ENCODE data around the gene CDC42SE2.
A peak's percentile ranks its signal among the peaks of the same experiment; 100 is the strongest.

CDC42SE2 gene

DNA sequence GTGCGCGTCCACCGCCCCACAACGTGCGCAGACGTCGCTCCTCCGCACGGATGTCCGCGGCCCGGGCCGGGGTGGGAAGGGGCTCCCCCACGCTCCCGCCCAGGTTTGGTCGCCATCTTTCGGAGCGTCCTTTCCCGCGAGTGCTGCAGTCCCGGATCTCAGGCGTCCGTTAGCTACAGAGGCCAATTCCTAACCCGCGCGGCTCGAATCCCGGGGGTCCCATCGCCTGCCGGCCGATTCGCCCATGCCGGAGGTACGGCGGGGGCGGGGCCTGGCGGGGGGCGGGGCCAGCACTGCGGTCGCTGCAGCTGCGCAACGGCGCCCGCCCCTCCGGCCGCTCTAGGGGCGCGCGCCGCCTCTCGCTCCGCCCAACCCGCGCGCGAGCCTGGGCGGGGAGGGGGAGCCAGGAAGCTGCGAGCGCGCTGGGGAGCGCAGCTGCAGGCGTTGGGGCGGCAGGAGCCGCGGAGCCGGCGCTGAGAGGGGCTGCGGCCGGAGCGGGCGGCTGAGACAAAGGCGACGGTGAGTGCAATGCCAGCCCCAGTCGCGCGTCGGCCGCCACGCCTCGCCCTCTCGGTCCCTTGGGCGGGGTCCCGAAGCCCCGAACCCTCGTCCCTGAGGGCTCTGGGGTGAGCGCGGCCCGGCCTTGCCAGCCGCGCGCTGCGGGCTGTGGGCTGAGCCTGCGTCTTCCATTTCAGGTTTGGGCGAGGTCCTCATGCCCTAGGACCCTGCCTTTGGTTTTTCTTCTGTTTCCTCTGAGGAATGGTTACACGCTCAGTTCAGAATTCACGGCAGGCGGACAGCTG, at the start of gene CDC42SE2:
Gene CDC42SE2 (plus strand): TSS at position 406 of the 803 bp plus-strand sequence. CDS start 95,441 bp downstream, outside the sequence.
- peak; percentile 79 for DNase-seq

GRCh38 chr5:131214609-131215227, 49.1 kb upstream of the CDC42SE2 start:
- DNase-seq, result no peak

DNA sequence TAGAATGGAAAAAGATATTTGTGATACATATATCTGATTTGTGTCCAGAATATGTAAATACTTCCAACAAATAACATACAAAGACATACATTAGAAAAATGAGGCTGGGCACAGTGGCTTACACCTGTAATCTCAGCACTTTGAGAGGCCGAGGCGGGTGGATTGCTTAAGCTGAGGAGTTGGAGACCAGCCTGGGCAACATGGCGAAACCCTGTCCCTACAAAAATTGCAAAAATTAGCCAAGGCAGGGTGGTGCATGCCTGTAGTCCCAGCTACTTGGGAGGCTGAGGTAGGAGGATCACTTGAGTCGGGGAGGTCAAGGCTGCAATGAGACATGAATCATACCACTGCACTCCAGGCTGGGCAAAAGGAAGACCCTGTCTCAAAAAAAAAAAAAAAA, 46.1 kb upstream of the CDC42SE2 start:
- no peak for DNase-seq

GRCh38 chr5:131218392-131218791, 45.5 kb upstream of the CDC42SE2 start:
- no peak for DNase-seq

GRCh38 chr5:131220566-131220965, 43.3 kb upstream of the CDC42SE2 start:
- DNase-seq, result no peak

DNA sequence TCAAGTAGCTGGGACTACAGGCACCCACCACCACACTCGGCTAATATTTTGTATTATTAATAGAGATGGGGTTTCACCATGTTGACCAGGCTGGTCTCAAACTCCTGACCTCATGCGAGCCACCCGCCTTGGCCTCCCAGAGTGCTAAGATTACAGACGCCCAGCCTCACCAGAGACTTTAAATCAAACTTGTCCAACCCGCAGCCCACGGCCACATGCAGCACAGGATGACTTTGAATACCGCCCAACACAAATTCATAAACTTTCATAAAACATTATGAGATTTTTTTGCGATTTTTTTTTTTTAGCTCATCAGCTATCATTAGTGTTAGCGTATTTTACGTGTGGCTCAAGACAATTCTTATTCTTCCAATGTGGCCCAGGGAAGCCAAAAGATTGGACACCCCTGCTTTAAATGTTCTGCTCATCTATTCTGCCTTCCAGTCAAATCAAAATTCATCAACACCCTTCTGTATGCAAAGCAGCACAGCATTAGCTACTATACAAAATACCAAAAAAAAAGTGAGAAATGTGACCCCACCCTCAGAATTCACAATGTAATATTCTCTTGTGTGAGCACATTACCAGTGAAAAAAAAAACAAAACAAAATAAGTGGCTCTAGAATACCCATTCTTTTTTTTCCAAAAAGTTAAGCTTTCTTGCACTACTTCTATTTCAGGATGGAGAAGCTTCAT, 42.7 kb upstream of the CDC42SE2 start:
- no peak for DNase-seq

- no peak for DNase-seq
Observed at GRCh38 chr5:131221888-131222287, 42.0 kb upstream of the CDC42SE2 start.

DNA sequence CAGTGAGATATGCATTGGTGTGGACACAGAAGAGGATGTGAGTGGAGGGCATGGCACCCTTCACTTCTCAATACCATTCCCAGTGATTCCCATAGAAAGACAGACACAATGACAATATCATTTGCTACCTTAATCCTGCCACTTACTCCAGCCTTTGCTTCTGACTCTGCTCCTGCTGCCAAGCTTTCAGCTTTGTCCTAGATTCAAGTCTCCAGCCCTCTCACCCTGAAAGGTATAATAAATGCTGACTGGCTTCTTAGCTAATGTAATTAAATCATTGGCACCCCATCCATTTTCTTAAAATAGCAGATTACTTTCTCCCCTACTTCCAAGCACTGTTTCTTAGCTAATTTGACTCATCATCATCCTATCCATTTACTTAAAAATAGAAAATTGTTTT, 41.1 kb upstream of the CDC42SE2 start:
- no peak for DNase-seq

DNA sequence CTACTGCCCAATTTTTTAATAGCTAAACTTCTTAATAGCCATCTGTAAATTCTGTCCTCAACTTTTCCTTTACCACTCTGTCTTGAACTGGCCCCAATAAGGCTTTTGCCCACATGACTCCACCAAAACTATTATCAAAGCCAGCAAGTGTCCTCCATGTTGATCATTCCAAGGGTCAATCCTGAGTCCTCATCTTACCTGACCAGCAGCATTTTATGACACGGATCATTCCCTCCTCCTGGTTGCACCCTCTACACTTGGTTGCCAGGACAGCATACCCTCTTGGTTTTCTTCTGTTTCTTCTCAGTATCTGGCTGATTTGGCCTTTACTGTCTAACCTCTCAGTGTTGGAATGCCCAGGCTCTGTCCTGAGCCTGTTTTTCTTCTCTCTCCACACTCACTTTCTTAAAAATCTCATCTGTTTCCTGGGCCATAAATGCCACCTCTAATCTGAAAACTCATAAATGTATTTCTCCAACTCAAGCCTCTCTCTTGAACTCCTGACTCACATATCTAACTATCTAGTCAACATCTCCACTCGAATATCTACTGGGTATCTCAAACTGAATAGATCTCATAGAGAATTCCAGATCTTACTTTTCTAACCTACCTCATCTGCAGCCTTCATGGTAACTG, 40.0 kb upstream of the CDC42SE2 start:
- DNase-seq, result no peak

DNA sequence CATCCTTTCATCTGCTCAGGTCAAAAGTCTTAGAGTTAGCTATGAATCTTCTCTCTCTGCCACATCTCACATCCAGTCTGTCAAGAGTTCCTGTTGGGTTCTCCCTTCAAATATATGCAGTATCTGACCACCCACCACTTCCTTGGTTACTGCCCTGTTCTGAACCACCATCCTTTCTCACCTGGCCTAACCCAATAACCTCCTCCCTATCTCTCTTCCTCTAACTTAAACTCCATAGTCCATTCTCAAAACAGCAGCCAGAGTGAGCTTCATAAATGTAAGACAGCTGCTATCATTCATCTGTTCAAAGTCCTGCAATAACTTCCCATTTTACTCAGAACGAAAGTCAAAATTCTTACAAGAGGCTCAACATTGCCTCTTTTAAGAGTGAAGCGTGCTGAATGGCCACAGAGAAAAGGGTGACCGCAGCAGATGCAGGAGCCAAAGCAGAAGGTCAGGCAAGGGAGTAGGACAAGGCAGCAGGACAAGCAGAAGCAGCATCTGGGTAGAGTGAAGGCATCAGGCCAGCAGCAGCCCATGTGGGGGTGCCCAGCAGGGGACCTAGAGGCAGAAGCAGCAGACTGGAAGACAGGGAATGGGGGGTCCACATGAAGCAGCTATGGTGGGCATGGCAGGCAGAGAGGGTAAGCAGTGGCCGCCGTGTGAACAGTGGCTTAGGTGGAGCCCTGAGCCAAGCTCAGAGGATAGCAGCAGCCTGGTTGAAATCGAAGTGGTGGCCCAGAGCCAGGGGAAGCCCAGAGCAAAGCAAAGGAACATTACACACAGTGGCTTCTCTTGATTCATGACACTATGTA, 39.3 kb upstream of the CDC42SE2 start:
- no peak for DNase-seq

GRCh38 chr5:131225282-131225974, 38.4 kb upstream of the CDC42SE2 start:
- no peak for DNase-seq

DNA sequence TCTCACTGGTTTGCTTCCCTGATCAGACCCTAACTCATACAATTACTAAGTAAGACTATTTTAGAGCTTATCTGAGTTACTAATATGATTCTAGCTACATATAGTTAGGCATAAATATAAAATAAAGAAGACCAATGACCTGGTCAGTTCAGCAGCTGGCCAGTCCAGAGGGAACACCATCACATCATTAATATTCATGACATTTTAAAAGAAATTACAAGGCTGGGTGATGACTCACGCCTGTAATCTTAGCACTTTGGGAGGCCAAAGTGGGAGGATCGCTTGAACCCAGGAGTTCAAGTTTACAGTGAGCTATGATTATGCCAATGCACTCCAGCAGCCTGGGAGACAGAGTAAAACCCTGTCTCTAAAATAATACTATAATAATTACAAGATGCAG, 37.0 kb upstream of the CDC42SE2 start:
- DNase-seq, result no peak

DNA sequence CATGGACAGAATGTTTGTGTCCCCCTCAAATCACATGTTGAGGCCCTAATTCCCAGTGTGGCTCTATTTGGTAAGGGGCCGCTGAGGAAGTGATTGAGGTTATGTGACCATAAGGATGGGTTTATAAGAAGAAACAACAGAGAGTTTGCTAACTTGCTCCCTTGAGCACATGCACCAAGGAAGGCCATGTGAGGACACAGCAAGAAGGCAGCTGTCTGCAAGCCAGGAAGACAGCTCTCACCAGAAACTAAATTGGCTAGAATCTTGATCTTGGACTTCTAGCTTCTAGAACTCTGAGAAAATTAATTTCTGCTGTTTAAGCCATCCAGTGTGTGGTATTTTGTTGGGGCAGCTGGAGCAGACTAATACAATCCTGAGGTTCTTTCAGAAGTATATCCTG, 35.2 kb upstream of the CDC42SE2 start:
- no peak for DNase-seq

DNA sequence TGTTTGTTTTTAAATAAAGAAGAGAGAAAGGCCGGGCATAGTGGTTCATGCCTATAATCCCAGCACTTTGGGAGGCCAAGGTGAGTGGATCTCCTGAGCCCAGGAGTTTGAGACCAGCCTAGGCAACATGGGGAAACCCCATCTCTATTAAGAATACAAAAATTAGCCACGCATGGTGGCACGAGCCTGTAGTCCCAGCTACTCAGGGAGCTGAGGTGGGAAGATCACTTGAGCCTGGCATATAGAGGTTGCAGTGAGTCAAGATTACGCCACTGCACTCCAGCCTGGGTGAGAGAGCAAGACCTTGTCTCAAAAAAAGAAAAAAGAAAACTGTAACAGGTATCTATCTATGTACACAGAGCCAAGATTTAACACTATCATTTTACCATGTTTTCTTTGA, 34.2 kb upstream of the CDC42SE2 start:
- no peak for DNase-seq

GRCh38 chr5:131230406-131230805, 33.4 kb upstream of the CDC42SE2 start:
- no peak for DNase-seq

DNA sequence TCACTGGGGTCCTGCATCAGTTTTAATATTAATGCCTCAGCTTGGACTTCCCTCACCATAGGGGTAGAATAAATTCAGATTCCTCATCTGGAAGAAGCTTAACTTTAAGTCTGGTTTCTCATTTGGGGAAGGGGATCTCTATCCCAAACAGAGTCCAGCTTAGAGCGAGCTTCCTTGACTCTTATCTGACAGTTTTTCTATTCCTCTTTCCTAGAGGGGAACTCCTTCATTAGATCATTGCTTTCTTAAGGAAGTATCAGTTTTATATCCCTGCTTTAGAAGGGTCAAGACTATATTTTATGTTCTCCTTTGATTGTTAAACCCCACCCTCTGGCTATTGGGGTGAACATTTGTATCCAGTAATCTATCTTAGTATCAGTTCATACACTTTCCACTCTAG, 24.2 kb upstream of the CDC42SE2 start:
- no peak for DNase-seq

DNA sequence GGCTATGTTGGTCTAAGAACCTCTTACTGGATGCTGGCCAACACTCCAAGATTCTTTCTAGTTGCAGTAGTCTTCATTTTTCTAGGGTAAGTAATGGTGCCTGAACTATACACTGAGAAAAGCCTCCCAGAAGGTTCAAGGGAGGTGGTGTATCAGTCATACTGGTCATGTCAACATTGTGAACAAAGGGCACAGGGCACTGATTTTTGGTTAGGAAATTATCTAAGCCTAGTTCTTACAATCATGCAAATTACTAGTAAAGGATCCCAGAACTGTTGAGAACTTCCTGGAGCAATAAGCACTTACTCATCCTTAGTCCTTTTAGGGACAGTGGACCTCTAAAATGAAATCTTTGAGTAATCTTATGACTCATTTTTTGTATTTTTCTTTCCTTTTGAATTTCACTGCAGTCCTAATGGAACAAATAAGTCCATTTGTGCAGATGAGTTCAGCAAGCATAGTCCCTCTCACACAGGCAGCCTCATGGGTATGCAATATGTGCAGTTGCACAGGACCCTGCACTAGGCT, 21.1 kb upstream of the CDC42SE2 start:
- DNase-seq, result no peak

GRCh38 chr5:131245312-131245711, 18.5 kb upstream of the CDC42SE2 start:
- DNase-seq, result no peak

DNA sequence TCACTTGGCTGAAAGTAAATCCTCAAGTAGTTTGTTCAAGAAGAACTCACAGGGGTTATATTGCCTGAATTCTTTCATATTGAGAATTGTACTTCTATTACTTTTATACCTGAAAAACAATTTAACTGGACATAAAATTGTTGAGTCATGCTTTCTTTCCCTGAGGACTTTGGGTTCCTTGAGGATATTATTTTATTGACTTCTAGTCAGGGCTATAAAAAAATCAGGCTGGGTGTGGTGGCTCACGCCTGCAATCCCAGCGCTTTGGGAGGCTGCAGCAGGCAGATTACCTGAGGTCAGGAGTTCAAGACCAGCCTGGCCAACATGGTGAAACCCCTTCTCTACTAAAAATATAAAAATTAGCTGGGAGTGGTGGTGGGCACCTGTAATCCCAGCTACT, 17.9 kb upstream of the CDC42SE2 start:
- no peak for DNase-seq

DNA sequence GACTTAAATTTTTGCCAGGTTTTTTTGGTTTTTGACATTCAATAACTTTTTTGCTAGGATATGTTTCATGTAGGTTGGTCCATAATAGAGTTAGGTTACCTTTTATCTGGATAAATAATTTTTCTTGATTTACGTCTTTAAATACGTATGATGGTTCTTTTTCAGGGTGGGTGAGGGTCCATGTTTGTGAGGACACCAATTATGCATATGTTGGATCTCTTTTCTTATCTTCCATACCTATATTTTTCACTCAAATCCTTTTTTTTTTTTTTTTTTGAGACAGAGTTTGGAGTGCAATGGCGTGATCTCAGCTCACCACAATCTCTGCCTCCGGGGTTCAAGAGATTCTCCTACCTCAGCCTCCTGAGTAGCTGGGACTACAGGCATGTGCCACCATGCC, 17.3 kb upstream of the CDC42SE2 start:
- DNase-seq, result no peak

DNA sequence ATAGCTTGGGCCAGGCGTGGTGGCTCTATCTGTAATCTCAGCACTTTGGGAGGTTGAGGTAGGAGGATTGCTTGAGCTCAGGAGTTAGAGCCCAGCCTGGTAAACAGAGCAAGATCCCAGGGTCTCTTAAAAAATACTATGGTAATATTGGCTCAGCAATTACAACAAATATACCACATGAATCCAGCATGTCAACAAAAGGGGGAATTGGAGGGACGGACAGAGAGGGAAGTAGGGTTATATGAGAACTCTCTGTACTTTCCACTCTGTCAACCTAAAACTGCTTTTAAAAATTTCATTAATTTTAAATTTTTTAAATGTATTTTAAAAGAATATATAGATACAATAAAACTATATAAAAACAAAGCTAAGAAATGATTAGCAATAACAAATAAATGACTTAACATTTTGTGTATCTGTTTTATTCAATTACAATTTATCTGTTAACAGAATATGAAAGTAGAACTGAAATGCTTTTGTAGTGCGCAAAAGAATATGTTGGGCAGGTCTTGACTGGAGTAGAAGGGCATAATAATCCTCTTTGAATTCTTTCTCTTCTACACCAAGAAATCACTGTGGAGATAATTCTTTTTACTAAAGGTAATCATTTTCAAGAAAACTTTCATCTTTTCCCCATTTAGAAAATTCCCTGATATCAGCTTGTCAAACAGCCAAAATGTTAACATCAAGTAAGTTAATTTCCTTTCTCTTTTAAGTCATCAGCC, 12.9 kb upstream of the CDC42SE2 start:
- DNase-seq, result no peak
